ENCODE results near the gene BCL7C. TPM values are rescaled to one million over a fixed set of nuclear protein-coding genes. Genes with fewer than 3 reads are reported as not detected.

BCL7C gene
- total and polyA plus RNA-seq, 10 of the 15 experiments (the other 5 are each of a cell fraction or from before 2014, with no cell fraction given): 1.1 to 30.5 (median 13.7) TPM

- Histone ChIP-seq H3K9ac (ENCODE audit: control insufficient read depth, insufficient read depth, low read length) (peak overlapping the region; percentile 84), H3K9me3 (replicated peaks; ENCODE audit: control insufficient read depth, insufficient read depth, low read length) (no peaks in the 10 kb centered on the region), H3K4me3 (peak overlapping the region; percentile 76), H3K4me2 (ENCODE audit: control insufficient read depth, insufficient read depth) (peak overlapping the region; percentile 86), H4K20me1 (ENCODE audit: control insufficient read depth, insufficient read depth) (no peaks in the 10 kb centered on the region), H3K36me3 (ENCODE audit: control insufficient read depth in 2 of 2, insufficient read depth in 2 of 2, low read length in 1 of 2) (no peaks in the 10 kb centered on the region; a peak in 1 of 4 replicates), H3K79me2 (ENCODE audit: control insufficient read depth, insufficient read depth, low read length) (peaks cover 34% of the 10 kb centered on the region), H3K27me3 (replicated peaks in 1 of 2; ENCODE audit: control insufficient read depth in 2 of 2, insufficient read depth in 2 of 2, low read length in 1 of 2) (no peaks in the 10 kb centered on the region), H3K27ac (ENCODE audit: control insufficient read depth, insufficient read depth) (peak overlapping the region; percentile 93), H2AFZ (ENCODE audit: control insufficient read depth, low read depth, low read length) (no peak overlapping the region; the same call in 1 of the 2 replicates), H3K4me1 (ENCODE audit: control insufficient read depth, insufficient read depth, low read length) (peaks cover 22% of the 10 kb centered on the region)
- in situ Hi-C loops (cut with MboI): no loop called here
- CTCF ChIA-PET: interaction anchor here (1.0 to 2.2 kb wide), 7 partner anchors 7 to 31 kb away, joined by 4 to 9 read pairs (median 5); partner anchors contain the start of gene BCL7C
- SMC1A ChIA-PET (ENCODE audit: uncharacterized antibody, unreplicated experiment): interaction anchor here (1.4 to 4.6 kb wide), 3 partner anchors 9 to 32 kb away, joined by 4 to 41 read pairs (median 7); no protein-coding TSS in a partner anchor
- BruUV-seq (replicated peaks): no TSS peak
- under 1% methylated on average over 12 of the region's 12 CpGs for WGBS (ENCODE audit: insufficient coverage, insufficient replicate concordance, low lambda C conversion rate, missing lambda C conversion rate)
- DNase-seq (ENCODE audit: low read depth, low spot score): peak; percentile 67
- ATAC-seq: peak; percentile 61
- intact Hi-C loops (cut with micrococcal nuclease; ENCODE audit: unreplicated experiment): no loop called here
- RAD21 ChIA-PET (ENCODE audit: unreplicated experiment): interaction anchor here (0.6 to 6.3 kb wide), 3 partner anchors 25 to 580 kb away, joined by 3 to 44 read pairs (median 4); no protein-coding TSS in a partner anchor
- POLR2A ChIA-PET: interaction anchor here (1.4 to 3.2 kb wide), 6 partner anchors 8 to 31 kb away, joined by 3 to 16 read pairs (median 8); partner anchors contain the start of gene BCL7C
- peak; percentile 52 for FAIRE-seq
- TF ChIP-seq FOXK2 (IDR thresholded peaks at IDR 0.05) (no peak), MTA2 (IDR thresholded peaks at IDR 0.05; ENCODE audit: low read depth) (peak; percentile 54; the same call in 1 of the 2 replicates), RCOR1 (conservative IDR thresholded peaks at IDR 0.05; ENCODE audit: low read depth, low read length) (no peak), BMI1 (IDR thresholded peaks at IDR 0.05; ENCODE audit: borderline replicate concordance) (0 out of 2 replicates have a peak, but pooled peaks have one; percentile 20), EZH2 (IDR thresholded peaks at IDR 0.05; ENCODE audit: borderline replicate concordance, control insufficient read depth, low read depth, low read length) (no peak), YY1 (IDR thresholded peaks at IDR 0.05; ENCODE audit: low read depth, low read length) (peak; percentile 58; the same call in 1 of the 2 replicates), NKRF (conservative IDR thresholded peaks at IDR 0.05) (peak; percentile 20; the same call in 1 of the 2 replicates), RELB (IDR thresholded peaks at IDR 0.05; ENCODE audit: low read depth) (peak; percentile 41; the same call in 1 of the 2 replicates), SREBF2 (IDR thresholded peaks at IDR 0.05; ENCODE audit: low read length) (no peak), POU2F2 (IDR thresholded peaks at IDR 0.05; ENCODE audit: borderline replicate concordance, low read depth, low read length) (0 out of 3 replicates have a peak, but pooled peaks have one; percentile 14), POLR2A (IDR thresholded peaks at IDR 0.05; ENCODE audit: low read depth, low read length) (peak; percentile 67), CREB1 (IDR thresholded peaks at IDR 0.05; ENCODE audit: low read depth) (no peak), SPI1 (IDR thresholded peaks at IDR 0.05; ENCODE audit: borderline replicate concordance, insufficient read depth, low read depth, low read length) (peak; percentile 94), MTA3 (IDR thresholded peaks at IDR 0.05; ENCODE audit: borderline replicate concordance, low read length) (peak; percentile 60; the same call in 1 of the 2 replicates), ATF7 (IDR thresholded peaks at IDR 0.05; ENCODE audit: low read depth) (peak; percentile 47), CBFB (IDR thresholded peaks at IDR 0.05; ENCODE audit: low read depth) (0 out of 2 replicates have a peak, but pooled peaks have one; percentile 35), ZNF217 (IDR thresholded peaks at IDR 0.05) (peak; percentile 82)
Observed at GRCh38 chr16:30875871-30876801, 17.7 kb downstream of the BCL7C start.

Measured in GM12878 (cell line).